Measurements from ENCODE around the gene GTPBP2. TPM values are rescaled to one million over a fixed set of nuclear protein-coding genes. Genes with fewer than 3 reads are reported as not detected.

Gene GTPBP2
- polyA plus RNA-seq, 1 donor (not counting 4 experiments of a cell fraction or from before 2014, with no cell fraction given), result 59.5 TPM

DNA sequence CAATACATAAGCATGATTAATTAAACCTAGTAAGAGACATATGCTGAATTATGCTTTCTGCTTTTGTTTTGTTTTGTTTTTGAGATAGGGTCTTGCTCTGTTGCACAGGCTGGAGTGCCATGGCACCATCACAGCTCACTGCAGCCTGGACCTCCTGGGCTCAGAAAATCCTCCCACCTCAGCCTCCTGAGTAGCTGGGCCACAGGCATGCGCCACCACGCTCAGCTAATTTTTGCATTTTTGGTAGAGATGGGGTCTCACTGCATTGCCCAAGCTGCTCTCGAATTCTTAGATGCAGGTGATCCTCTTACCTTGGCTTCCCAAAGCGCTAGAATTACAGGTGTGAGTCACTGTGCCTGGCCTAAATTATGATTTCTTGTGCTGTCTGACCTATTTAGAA is 57.0 kb downstream of the GTPBP2 start:
- FAIRE-seq, result no peak
- Histone ChIP-seq H3K27me3 (ENCODE audit: control insufficient read depth, extremely low read depth, insufficient read depth, low read length) (no peaks in the 10 kb centered on the region), H3K9ac (ENCODE audit: control insufficient read depth, extremely low read depth, insufficient read depth, low read length) (no peak overlapping the region), H3K27ac (ENCODE audit: control insufficient read depth, insufficient read depth, low read length) (no peak overlapping the region), H3K36me3 (ENCODE audit: control insufficient read depth in 2 of 2, extremely low read depth in 1 of 2, insufficient read depth in 2 of 2, low read length in 2 of 2) (peaks cover 25 to 32% of the 10 kb centered on the region in 2 experiments), H3K4me1 (ENCODE audit: control insufficient read depth, extremely low read depth, insufficient read depth, low read length) (peaks cover 6% of the 10 kb centered on the region), H3K79me2 (ENCODE audit: control insufficient read depth, insufficient read depth, low read length) (peaks cover 42% of the 10 kb centered on the region), H3K4me2 (ENCODE audit: control insufficient read depth, extremely low read depth, insufficient read depth, low read depth, low read length) (no peak overlapping the region), H3K4me3 (ENCODE audit: control insufficient read depth in 2 of 3, extremely low read depth in 1 of 3, insufficient read depth in 2 of 3, low read depth in 1 of 3, low read length in 3 of 3) (no peak overlapping the region), H3K9me3 (ENCODE audit: control insufficient read depth, low read depth, low read length) (no peaks in the 10 kb centered on the region), H4K20me1 (ENCODE audit: control insufficient read depth, extremely low read depth, insufficient read depth, low read length) (no peaks in the 10 kb centered on the region), H2AFZ (ENCODE audit: control insufficient read depth, low read length) (no peak overlapping the region), H3K9me1 (ENCODE audit: control insufficient read depth, extremely low read depth, insufficient read depth, low read length) (no peaks in the 10 kb centered on the region)
- no peak for DNase-seq (ENCODE audit: low read depth, low spot score)
- TF ChIP-seq, protein P1, sequence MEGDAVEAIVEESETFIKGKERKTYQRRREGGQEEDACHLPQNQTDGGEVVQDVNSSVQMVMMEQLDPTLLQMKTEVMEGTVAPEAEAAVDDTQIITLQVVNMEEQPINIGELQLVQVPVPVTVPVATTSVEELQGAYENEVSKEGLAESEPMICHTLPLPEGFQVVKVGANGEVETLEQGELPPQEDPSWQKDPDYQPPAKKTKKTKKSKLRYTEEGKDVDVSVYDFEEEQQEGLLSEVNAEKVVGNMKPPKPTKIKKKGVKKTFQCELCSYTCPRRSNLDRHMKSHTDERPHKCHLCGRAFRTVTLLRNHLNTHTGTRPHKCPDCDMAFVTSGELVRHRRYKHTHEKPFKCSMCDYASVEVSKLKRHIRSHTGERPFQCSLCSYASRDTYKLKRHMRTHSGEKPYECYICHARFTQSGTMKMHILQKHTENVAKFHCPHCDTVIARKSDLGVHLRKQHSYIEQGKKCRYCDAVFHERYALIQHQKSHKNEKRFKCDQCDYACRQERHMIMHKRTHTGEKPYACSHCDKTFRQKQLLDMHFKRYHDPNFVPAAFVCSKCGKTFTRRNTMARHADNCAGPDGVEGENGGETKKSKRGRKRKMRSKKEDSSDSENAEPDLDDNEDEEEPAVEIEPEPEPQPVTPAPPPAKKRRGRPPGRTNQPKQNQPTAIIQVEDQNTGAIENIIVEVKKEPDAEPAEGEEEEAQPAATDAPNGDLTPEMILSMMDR (optimal IDR thresholded peaks at IDR 0.05 in 1 of 3, IDR thresholded peaks at IDR 0.05 in 1 of 3, conservative IDR thresholded peaks at IDR 0.05 in 1 of 3; ENCODE audit: extremely low read depth in 1 of 3, insufficient read depth in 2 of 3, low read length in 3 of 3), result no peak
- TF ChIP-seq EZH2 (IDR thresholded peaks at IDR 0.05; ENCODE audit: low read length), result no peak
- dilution Hi-C loops (cut with MboI; ENCODE audit: extremely low pct_ligation_motif_present, low sequenced_read_pairs), result no loop called here

DNA sequence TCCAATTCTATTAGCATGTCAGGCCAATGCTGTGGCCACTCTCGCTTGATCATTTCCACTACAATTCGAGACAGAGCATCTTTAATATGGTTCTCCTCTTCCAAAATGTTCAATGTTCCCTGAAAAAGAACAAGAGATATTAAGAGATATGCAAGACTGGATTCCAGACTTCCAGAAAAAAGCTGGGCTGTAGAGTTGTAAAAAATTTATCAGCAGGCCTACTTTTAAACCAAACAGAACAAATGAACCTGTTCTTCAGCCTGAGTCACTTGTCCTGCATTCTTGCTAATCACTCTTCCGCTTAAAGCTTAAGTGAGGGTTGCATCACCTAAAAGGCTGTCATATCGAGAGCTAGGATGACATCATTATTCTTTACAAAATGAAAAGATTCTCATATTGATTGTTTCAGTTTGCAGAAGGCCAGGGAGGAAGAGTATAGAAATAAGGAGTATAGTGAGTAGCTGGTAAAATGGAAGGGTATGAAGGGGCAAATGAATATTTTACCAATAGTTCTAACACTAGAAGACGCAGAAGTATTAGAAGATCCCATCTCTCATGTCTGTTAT is 58.1 kb downstream of the GTPBP2 start:
- peaks cover 29 to 34% of the 10 kb centered on the region in 2 experiments for H3K36me3 ChIP-seq (ENCODE audit: control insufficient read depth in 2 of 2, extremely low read depth in 1 of 2, insufficient read depth in 2 of 2, low read length in 2 of 2)
- H4K20me1 ChIP-seq (ENCODE audit: control insufficient read depth, extremely low read depth, insufficient read depth, low read length), result no peaks in the 10 kb centered on the region
- FAIRE-seq, result no peak
- no peak overlapping the region for H3K4me2 ChIP-seq (ENCODE audit: control insufficient read depth, extremely low read depth, insufficient read depth, low read depth, low read length)
- H3K27ac ChIP-seq (ENCODE audit: control insufficient read depth, insufficient read depth, low read length), result no peak overlapping the region
- dilution Hi-C loops (cut with MboI; ENCODE audit: extremely low pct_ligation_motif_present, low sequenced_read_pairs), result no loop called here
- TF ChIP-seq, protein P1 (optimal IDR thresholded peaks at IDR 0.05 in 1 of 3, IDR thresholded peaks at IDR 0.05 in 1 of 3, conservative IDR thresholded peaks at IDR 0.05 in 1 of 3; ENCODE audit: extremely low read depth in 1 of 3, insufficient read depth in 2 of 3, low read length in 3 of 3), result no peak
- TF ChIP-seq EZH2 (IDR thresholded peaks at IDR 0.05; ENCODE audit: low read length), result no peak
- no peak overlapping the region for H3K9ac ChIP-seq (ENCODE audit: control insufficient read depth, extremely low read depth, insufficient read depth, low read length)
- H3K4me3 ChIP-seq (ENCODE audit: control insufficient read depth in 2 of 3, extremely low read depth in 1 of 3, insufficient read depth in 2 of 3, low read depth in 1 of 3, low read length in 3 of 3), result no peak overlapping the region
- no peaks in the 10 kb centered on the region for H3K9me3 ChIP-seq (ENCODE audit: control insufficient read depth, low read depth, low read length)
- no peaks in the 10 kb centered on the region for H3K27me3 ChIP-seq (ENCODE audit: control insufficient read depth, extremely low read depth, insufficient read depth, low read length)
- no peak overlapping the region for H2AFZ ChIP-seq (ENCODE audit: control insufficient read depth, low read length)
- DNase-seq (ENCODE audit: low read depth, low spot score), result no peak
- peaks cover 33% of the 10 kb centered on the region for H3K79me2 ChIP-seq (ENCODE audit: control insufficient read depth, insufficient read depth, low read length)
- no peaks in the 10 kb centered on the region for H3K9me1 ChIP-seq (ENCODE audit: control insufficient read depth, extremely low read depth, insufficient read depth, low read length)
- H3K4me1 ChIP-seq (ENCODE audit: control insufficient read depth, extremely low read depth, insufficient read depth, low read length), result peaks cover 6% of the 10 kb centered on the region

Other genes with a start within 250 kb of the GTPBP2 start
- gene ABCC10, start 201.7 kb downstream of the GTPBP2 start, polyA plus RNA-seq, result 17.9 to 30.1 TPM (median 23.0 TPM) in 3 replicates
- gene DLK2, start 173.7 kb downstream of the GTPBP2 start, polyA plus RNA-seq, result 19.8 to 32.2 TPM (median 31.6 TPM) in 3 replicates
- gene TJAP1, start 151.7 kb downstream of the GTPBP2 start, polyA plus RNA-seq, result 17.2 to 45.5 TPM (median 23.3 TPM) in 3 replicates
- gene LRRC73, start 118.9 kb downstream of the GTPBP2 start, polyA plus RNA-seq, result 0.16 to 0.40 TPM (median 0.18 TPM) in 3 replicates
- gene YIPF3, start 112.3 kb downstream of the GTPBP2 start, polyA plus RNA-seq, result 120 to 138 TPM (median 136 TPM) in 3 replicates
- 99.6 to 121 TPM (median 119 TPM) in 3 replicates for gene POLR1C, start 112.2 kb downstream of the GTPBP2 start, polyA plus RNA-seq
- gene XPO5, start 53.2 kb downstream of the GTPBP2 start, polyA plus RNA-seq, result 40.5 to 49.9 TPM (median 46.3 TPM) in 3 replicates
- gene POLH, start 53.1 kb downstream of the GTPBP2 start, polyA plus RNA-seq, result 24.4 to 32.3 TPM (median 29.9 TPM) in 3 replicates
- gene MAD2L1BP, start 6.6 kb upstream of the GTPBP2 start, polyA plus RNA-seq, result 34.2 to 48.1 TPM (median 46.5 TPM) in 3 replicates
- not detected in 3 replicates for gene RSPH9, start 15.8 kb upstream of the GTPBP2 start, polyA plus RNA-seq
- gene MRPS18A, start 58.5 kb upstream of the GTPBP2 start, polyA plus RNA-seq, result 48.8 to 62.8 TPM (median 54.5 TPM) in 3 replicates
- gene VEGFA, start 140.9 kb upstream of the GTPBP2 start, polyA plus RNA-seq, result 91.3 to 191 TPM (median 149 TPM) in 3 replicates

All from keratinocyte (primary cell).